K562 (cell line): ENCODE measurements around the gene RNASEH2C. TPM values are rescaled to one million over a fixed set of nuclear protein-coding genes. Genes with fewer than 3 reads are reported as not detected.

Experiments
- HCFC1 ChIP-seq: IDR thresholded peaks from 2 replicates; pipeline ENCODE4 v1.6.1; 2012; ENCODE audit warnings: low read depth, low read length, improper control_type of control experiment
- HIVEP1 ChIP-seq: fragments of 250-450 bp; sonication (Bioruptor Pico); IDR thresholded peaks from 2 replicates; pipeline ENCODE4 v1.4.0; 2020; ENCODE audit warnings: mild to moderate bottlenecking
- JUN ChIP-seq, 2 experiments: sonication (generic) in 1 of 2; formaldehyde crosslinking in 1 of 2; IDR thresholded peaks; 2 replicates each; pipeline versions ENCODE4 v1.6.1 to v1.8.0; 2012 to 2022; ENCODE audit warnings: borderline replicate concordance in 2 of 2, mild to moderate bottlenecking in 2 of 2, improper control_type of control experiment in 1 of 2, low read depth in 1 of 2, low read length in 1 of 2, missing genetic modification reagents in 1 of 2
- MEF2D ChIP-seq: conservative IDR thresholded peaks from 2 replicates; pipeline ENCODE4 v1.6.1; 2016; ENCODE audit warnings: low read depth, missing genetic modification characterization, missing compliant biosample characterization
- MTA2 ChIP-seq: fragments of 450-650 bp; IDR thresholded peaks from 2 replicates; pipeline ENCODE4 v1.6.1; 2016; ENCODE audit warnings: low read depth
- NCOA1 ChIP-seq: fragments of 450-650 bp; IDR thresholded peaks from 2 replicates; pipeline ENCODE4 v1.6.1; 2016; ENCODE audit warnings: low read depth
- NR4A1 ChIP-seq, 2 experiments: fragments of 250-450 bp in 1 of 2; fragments of 450-650 bp in 1 of 2; sonication (Bioruptor Pico) in 1 of 2; IDR thresholded peaks; 2 replicates each; pipeline versions ENCODE4 v1.4.0 to v1.6.1; 2016 to 2020; ENCODE audit warnings: mild to moderate bottlenecking in 2 of 2, missing compliant biosample characterization in 1 of 2, missing genetic modification characterization in 1 of 2, moderate library complexity in 1 of 2
- PCBP1 ChIP-seq: fragments of 200-400 bp; formaldehyde crosslinking; IDR thresholded peaks from 2 replicates; pipeline ENCODE4 v1.6.1; 2018; ENCODE audit warnings: mild to moderate bottlenecking, low read depth, low read length; ENCODE audit not compliant: poor library complexity, severe bottlenecking
- PHF21A ChIP-seq: fragments of 450-650 bp; IDR thresholded peaks from 2 replicates; pipeline ENCODE4 v1.6.1; 2017; ENCODE audit warnings: low read depth, borderline replicate concordance
- RAD21 ChIP-seq, 2 experiments: fragments of 250-450 bp in 1 of 2; fragments of 450-650 bp in 1 of 2; sonication (Bioruptor Pico) in 1 of 2; formaldehyde crosslinking in 1 of 2; IDR thresholded peaks in 1 of 2; conservative IDR thresholded peaks in 1 of 2; 2 replicates each; pipeline versions ENCODE4 v1.4.0 to v1.8.0; 2020 to 2022; ENCODE audit warnings: mild to moderate bottlenecking in 2 of 2, moderate library complexity in 1 of 2
- RBFOX2 ChIP-seq: fragments of 200-400 bp; formaldehyde crosslinking; IDR thresholded peaks from 2 replicates; pipeline ENCODE4 v1.6.1; 2017; ENCODE audit warnings: low read depth, mild to moderate bottlenecking, low read length, moderate library complexity
- TGIF2 ChIP-seq: sonication (generic); formaldehyde crosslinking; IDR thresholded peaks from 2 replicates; pipeline ENCODE4 v1.8.1; 2022; ENCODE audit warnings: mild to moderate bottlenecking, missing genetic modification reagents, moderate library complexity
- ZC3H4 ChIP-seq: sonication (generic); formaldehyde crosslinking; IDR thresholded peaks from 2 replicates; pipeline ENCODE4 v1.9.0; 2021; ENCODE audit warnings: missing genetic modification reagents, borderline replicate concordance
- ZKSCAN1 ChIP-seq: fragments of 150-350 bp; IDR thresholded peaks from 2 replicates; pipeline ENCODE4 v1.6.1; 2016; ENCODE audit warnings: low read depth, low read length
- ZNF583 ChIP-seq: fragments of 250-450 bp; sonication (Bioruptor Pico); IDR thresholded peaks from 2 replicates; pipeline ENCODE4 v1.4.0; 2020
- polyA plus RNA-seq, 8 experiments: library from polyadenylated mRNA; depleted of rRNA in 4 of 8; stranded (reverse) in 5 of 8; unstranded in 3 of 8; fragments of >200 nt; fragmentation: Nextera tagmentation in 2 of 8; fragmentation: Illumina TruSeq in 1 of 8; extraction: Ambion mirVana in 2 of 8; extraction: Trizol in 1 of 8; gene quantifications; 2 replicates each; pipeline versions ENCODE4 v1.2.1 to v1.2.3, GENCODE V29; 2011 to 2014; ENCODE audit warnings: inconsistent platforms in 1 of 8, missing spikeins in 1 of 8
- total RNA-seq, 7 experiments: library from RNA; depleted of rRNA in 6 of 7; stranded (reverse); fragments of >200 nt in 6 of 7; fragmentation: Illumina TruSeq in 2 of 7; extraction: Trizol in 2 of 7; gene quantifications; 2 replicates each; pipeline versions ENCODE4 v1.2.1 to v1.2.3, GENCODE V29; 2011 to 2021; ENCODE audit warnings: low replicate concordance in 1 of 7
- TF ChIP-seq, protein P1 (sequence below): fragments of 150-350 bp; IDR thresholded peaks from 2 replicates; pipeline ENCODE4 v1.6.1; 2014; ENCODE audit warnings: low read depth, mild to moderate bottlenecking, low read length, borderline replicate concordance
- TF ChIP-seq, protein P2 (sequence below): fragments of 250-450 bp; sonication (Bioruptor Pico); IDR thresholded peaks from 2 replicates; pipeline ENCODE4 v1.8.0; 2022; ENCODE audit warnings: moderate library complexity, mild to moderate bottlenecking, inconsistent platforms
- TF ChIP-seq, protein P3 (sequence below): fragments of 200-800 bp; sonication (Bioruptor generic); IDR thresholded peaks from 2 replicates; pipeline ENCODE4 v1.6.1; 2017; ENCODE audit warnings: missing genetic modification characterization, missing compliant biosample characterization
- TF ChIP-seq, protein P4 (sequence below), 3 experiments: fragments of 200-800 bp in 1 of 3; sonication (Bioruptor generic) in 1 of 3; sonication (generic) in 1 of 3; formaldehyde crosslinking in 1 of 3; IDR thresholded peaks; 2 replicates each; pipeline versions ENCODE4 v1.6.1 to v1.8.0; 2016 to 2022; ENCODE audit warnings: mild to moderate bottlenecking in 2 of 3, missing compliant biosample characterization in 2 of 3, missing genetic modification characterization in 2 of 3, missing genetic modification reagents in 1 of 3

Gene RNASEH2C
- total and polyA plus RNA-seq, 9 of the 15 experiments (the other 6 are each of a cell fraction or from before 2014, with no cell fraction given): 5.4 to 78.2 (median 15.6) TPM

DNA sequence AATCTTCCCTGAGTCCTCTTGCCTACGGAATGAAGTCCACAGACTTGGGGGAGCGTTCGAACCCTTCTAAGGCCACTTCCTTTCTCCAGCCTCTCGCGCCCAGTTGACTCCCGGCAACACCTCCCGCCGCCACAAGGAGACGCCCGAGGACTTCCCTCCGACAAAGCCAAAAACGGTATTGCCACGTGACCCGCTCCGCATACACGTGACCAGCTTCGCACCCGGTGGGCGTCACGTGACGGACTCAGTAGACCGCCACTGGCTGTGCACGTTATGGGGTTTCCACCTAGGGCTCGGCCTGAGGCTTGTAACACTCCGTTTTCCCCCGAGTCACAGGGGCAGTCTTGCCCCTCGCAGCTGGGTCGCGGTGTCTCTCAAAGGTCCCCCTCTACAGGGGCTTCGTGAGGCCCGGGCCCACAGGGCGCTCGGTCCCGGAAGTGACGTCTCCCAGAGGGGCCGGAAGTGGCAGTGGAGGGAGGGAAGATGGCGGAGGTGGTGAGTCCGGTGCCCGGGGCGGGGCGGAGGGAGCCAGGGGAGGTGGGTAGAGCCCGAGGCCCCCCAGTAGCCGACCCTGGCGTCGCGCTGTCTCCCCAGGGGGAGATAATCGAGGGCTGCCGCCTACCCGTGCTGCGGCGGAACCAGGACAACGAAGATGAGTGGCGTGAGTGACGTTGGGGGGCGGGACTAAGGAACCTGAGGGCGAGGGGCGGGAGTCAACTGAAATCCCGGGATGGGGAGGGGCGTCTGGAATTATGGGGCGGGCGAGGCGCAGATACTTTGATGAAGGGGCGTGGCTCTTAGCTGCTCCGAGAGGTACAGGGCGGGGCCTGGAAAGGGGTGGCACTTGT is 8.6 kb downstream of the RNASEH2C start, which contains the start of gene KAT5 (continued):
- peak; percentile 76; the same call in 1 of the 2 replicates for TF ChIP-seq JUN (IDR thresholded peaks at IDR 0.05; ENCODE audit: borderline replicate concordance, low read depth, low read length)
- TF ChIP-seq JUN (CRISPR knock-in tag; IDR thresholded peaks at IDR 0.05; ENCODE audit: borderline replicate concordance): no peak
- TF ChIP-seq ZNF583 (CRISPR knock-in tag): peak; percentile 92
- no peak for TF ChIP-seq TGIF2 (CRISPR knock-in tag)
- TF ChIP-seq ZKSCAN1: peak; percentile 59; the same call in 1 of the 2 replicates
- TF ChIP-seq ZC3H4 (CRISPR knock-in tag): no peak
- TF ChIP-seq, protein P1, sequence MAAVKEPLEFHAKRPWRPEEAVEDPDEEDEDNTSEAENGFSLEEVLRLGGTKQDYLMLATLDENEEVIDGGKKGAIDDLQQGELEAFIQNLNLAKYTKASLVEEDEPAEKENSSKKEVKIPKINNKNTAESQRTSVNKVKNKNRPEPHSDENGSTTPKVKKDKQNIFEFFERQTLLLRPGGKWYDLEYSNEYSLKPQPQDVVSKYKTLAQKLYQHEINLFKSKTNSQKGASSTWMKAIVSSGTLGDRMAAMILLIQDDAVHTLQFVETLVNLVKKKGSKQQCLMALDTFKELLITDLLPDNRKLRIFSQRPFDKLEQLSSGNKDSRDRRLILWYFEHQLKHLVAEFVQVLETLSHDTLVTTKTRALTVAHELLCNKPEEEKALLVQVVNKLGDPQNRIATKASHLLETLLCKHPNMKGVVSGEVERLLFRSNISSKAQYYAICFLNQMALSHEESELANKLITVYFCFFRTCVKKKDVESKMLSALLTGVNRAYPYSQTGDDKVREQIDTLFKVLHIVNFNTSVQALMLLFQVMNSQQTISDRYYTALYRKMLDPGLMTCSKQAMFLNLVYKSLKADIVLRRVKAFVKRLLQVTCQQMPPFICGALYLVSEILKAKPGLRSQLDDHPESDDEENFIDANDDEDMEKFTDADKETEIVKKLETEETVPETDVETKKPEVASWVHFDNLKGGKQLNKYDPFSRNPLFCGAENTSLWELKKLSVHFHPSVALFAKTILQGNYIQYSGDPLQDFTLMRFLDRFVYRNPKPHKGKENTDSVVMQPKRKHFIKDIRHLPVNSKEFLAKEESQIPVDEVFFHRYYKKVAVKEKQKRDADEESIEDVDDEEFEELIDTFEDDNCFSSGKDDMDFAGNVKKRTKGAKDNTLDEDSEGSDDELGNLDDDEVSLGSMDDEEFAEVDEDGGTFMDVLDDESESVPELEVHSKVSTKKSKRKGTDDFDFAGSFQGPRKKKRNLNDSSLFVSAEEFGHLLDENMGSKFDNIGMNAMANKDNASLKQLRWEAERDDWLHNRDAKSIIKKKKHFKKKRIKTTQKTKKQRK: no peak
- TF ChIP-seq PCBP1: peak; percentile 93
- TF ChIP-seq, protein P2, sequence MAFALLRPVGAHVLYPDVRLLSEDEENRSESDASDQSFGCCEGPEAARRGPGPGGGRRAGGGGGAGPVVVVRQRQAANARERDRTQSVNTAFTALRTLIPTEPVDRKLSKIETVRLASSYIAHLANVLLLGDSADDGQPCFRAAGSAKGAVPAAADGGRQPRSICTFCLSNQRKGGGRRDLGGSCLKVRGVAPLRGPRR (CRISPR knock-in tag): peak; percentile 83; the same call in 1 of the 2 replicates
- TF ChIP-seq, protein P3, sequence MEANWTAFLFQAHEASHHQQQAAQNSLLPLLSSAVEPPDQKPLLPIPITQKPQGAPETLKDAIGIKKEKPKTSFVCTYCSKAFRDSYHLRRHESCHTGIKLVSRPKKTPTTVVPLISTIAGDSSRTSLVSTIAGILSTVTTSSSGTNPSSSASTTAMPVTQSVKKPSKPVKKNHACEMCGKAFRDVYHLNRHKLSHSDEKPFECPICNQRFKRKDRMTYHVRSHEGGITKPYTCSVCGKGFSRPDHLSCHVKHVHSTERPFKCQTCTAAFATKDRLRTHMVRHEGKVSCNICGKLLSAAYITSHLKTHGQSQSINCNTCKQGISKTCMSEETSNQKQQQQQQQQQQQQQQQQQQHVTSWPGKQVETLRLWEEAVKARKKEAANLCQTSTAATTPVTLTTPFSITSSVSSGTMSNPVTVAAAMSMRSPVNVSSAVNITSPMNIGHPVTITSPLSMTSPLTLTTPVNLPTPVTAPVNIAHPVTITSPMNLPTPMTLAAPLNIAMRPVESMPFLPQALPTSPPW (CRISPR knock-in tag): peak; percentile 88
- peak; percentile 90 for TF ChIP-seq NR4A1 (CRISPR knock-in tag; IDR thresholded peaks at IDR 0.05)
- TF ChIP-seq NR4A1 (tag; IDR thresholded peaks at IDR 0.05): peak; percentile 76
- peak; percentile 72 for TF ChIP-seq HCFC1
- peak; percentile 84 for TF ChIP-seq HIVEP1
- TF ChIP-seq MEF2D: peak; percentile 79
- TF ChIP-seq, protein P4, sequence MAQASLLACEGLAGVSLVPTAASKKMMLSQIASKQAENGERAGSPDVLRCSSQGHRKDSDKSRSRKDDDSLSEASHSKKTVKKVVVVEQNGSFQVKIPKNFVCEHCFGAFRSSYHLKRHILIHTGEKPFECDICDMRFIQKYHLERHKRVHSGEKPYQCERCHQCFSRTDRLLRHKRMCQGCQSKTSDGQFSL (CRISPR knock-in tag; IDR thresholded peaks at IDR 0.05): peak; percentile 37; the same call in 1 of the 2 replicates
- TF ChIP-seq, protein P4 (tag; IDR thresholded peaks at IDR 0.05): no peak
- TF ChIP-seq RBFOX2: peak; percentile 86
- TF ChIP-seq MTA2: no peak
- TF ChIP-seq PHF21A: no peak; the same call in 1 of the 2 replicates
- peak; percentile 96 to 97 for TF ChIP-seq RAD21 (CRISPR knock-in tag; conservative IDR thresholded peaks at IDR 0.05 in 1 of 2, IDR thresholded peaks at IDR 0.05 in 1 of 2)
- TF ChIP-seq NCOA1: peak; percentile 80
